Measurements from ENCODE around the gene STXBP6. TPM values are rescaled to one million over a fixed set of nuclear protein-coding genes. Genes with fewer than 3 reads are reported as not detected.

Gene STXBP6
- total and polyA plus RNA-seq, 2 of the 13 experiments (the other 11 are each of a cell fraction or from before 2014, with no cell fraction given): 35.3 to 42.8 TPM

- TF ChIP-seq ZBTB3 (CRISPR knock-in tag; IDR thresholded peaks at IDR 0.05; ENCODE audit: borderline replicate concordance, low read depth): peak; percentile 70; the same call in 1 of the 2 replicates
- TF ChIP-seq ZNF775 (CRISPR knock-in tag; IDR thresholded peaks at IDR 0.05; ENCODE audit: borderline replicate concordance): no peak
- TF ChIP-seq PHF5A (CRISPR knock-in tag; IDR thresholded peaks at IDR 0.05; ENCODE audit: low read depth, unreplicated experiment): peak; percentile 35
- TF ChIP-seq ZNF710 (CRISPR knock-in tag; IDR thresholded peaks at IDR 0.05; ENCODE audit: borderline replicate concordance): peak; percentile 94
- TF ChIP-seq HIC2 (CRISPR knock-in tag; IDR thresholded peaks at IDR 0.05; ENCODE audit: low read depth): peak; percentile 52
- TF ChIP-seq, protein P1, sequence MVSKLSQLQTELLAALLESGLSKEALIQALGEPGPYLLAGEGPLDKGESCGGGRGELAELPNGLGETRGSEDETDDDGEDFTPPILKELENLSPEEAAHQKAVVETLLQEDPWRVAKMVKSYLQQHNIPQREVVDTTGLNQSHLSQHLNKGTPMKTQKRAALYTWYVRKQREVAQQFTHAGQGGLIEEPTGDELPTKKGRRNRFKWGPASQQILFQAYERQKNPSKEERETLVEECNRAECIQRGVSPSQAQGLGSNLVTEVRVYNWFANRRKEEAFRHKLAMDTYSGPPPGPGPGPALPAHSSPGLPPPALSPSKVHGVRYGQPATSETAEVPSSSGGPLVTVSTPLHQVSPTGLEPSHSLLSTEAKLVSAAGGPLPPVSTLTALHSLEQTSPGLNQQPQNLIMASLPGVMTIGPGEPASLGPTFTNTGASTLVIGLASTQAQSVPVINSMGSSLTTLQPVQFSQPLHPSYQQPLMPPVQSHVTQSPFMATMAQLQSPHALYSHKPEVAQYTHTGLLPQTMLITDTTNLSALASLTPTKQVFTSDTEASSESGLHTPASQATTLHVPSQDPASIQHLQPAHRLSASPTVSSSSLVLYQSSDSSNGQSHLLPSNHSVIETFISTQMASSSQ (IDR thresholded peaks at IDR 0.05; ENCODE audit: low read depth): peak; percentile 97
- TF ChIP-seq, protein P1 (CRISPR knock-in tag; IDR thresholded peaks at IDR 0.05; ENCODE audit: borderline replicate concordance): peak; percentile 98
- TF ChIP-seq AFF4 (CRISPR knock-in tag; IDR thresholded peaks at IDR 0.05): no peak
- no peak for TF ChIP-seq ATF1 (CRISPR knock-in tag; IDR thresholded peaks at IDR 0.05)
- TF ChIP-seq ZNF350 (CRISPR knock-in tag; IDR thresholded peaks at IDR 0.05; ENCODE audit: borderline replicate concordance, low read depth): peak; percentile 64
- TF ChIP-seq E2F5 (CRISPR knock-in tag; conservative IDR thresholded peaks at IDR 0.05): 0 out of 2 replicates have a peak, but pooled peaks have one; percentile 35
- TF ChIP-seq ZNF430 (CRISPR knock-in tag; IDR thresholded peaks at IDR 0.05): peak; percentile 90
- TF ChIP-seq ZSCAN22 (CRISPR knock-in tag; IDR thresholded peaks at IDR 0.05): no peak; the same call in 1 of the 2 replicates
These were observed 233.7 kb downstream of the STXBP6 start (continued) for GRCh38 chr14:24816011-24816928.

All from HepG2 (cell line).